SU-DHL-6 (cell line): ENCODE data around the gene SGPL1.

Experiments used
- H2AFZ ChIP-seq: fragments of 200-600 bp; sonication (generic); 2 replicates; pipeline ENCODE4 v1.6.1; 2014; ENCODE audit warnings: low read depth, mild to moderate bottlenecking, moderate library complexity, mixed read lengths, antibody characterized with exemption, low read length; ENCODE audit not compliant: severe bottlenecking
- H3F3A ChIP-seq: fragments of 200-600 bp; shearing (Covaris generic); 2 replicates; pipeline ENCODE4 v1.6.0; 2016; ENCODE audit warnings: antibody characterized with exemption, mild to moderate bottlenecking; ENCODE audit not compliant: insufficient read depth
- H3K27ac ChIP-seq: fragments of 200-600 bp; sonication (generic); 2 replicates; pipeline ENCODE4 v1.5.1; 2016; ENCODE audit warnings: low read depth, mild to moderate bottlenecking, low read length, moderate library complexity, mixed read lengths
- H3K27me3 ChIP-seq: fragments of 200-600 bp; sonication (generic), shearing (Covaris generic); 2 replicates; pipeline ENCODE4 v1.6.0; 2014; ENCODE audit warnings: mild to moderate bottlenecking, low read length
- H3K36me3 ChIP-seq: fragments of 200-600 bp; sonication (generic); 2 replicates; pipeline ENCODE4 v1.6.1; 2014; ENCODE audit warnings: mild to moderate bottlenecking, low read length, mixed read lengths
- H3K4me2 ChIP-seq: fragments of 300-600, 200-600 bp; shearing (Covaris generic), sonication (generic); 2 replicates; pipeline ENCODE4 v1.6.0; 2014; ENCODE audit warnings: low read length, low read depth, mild to moderate bottlenecking; ENCODE audit not compliant: poor library complexity, severe bottlenecking
- H3K4me3 ChIP-seq: fragments of 200-600 bp; sonication (generic); 2 replicates; pipeline ENCODE4 v1.5.1; 2014; ENCODE audit warnings: antibody characterized with exemption, low read length, mild to moderate bottlenecking, mixed read lengths; ENCODE audit not compliant: insufficient read depth, poor library complexity, severe bottlenecking
- H3K79me2 ChIP-seq: fragments of 200-600 bp; sonication (generic); 2 replicates; pipeline ENCODE4 v1.6.1; 2014; ENCODE audit warnings: mild to moderate bottlenecking, low read length, moderate library complexity; ENCODE audit not compliant: insufficient read depth
- H3K9ac ChIP-seq: fragments of 200-600 bp; sonication (generic); 2 replicates; pipeline ENCODE4 v1.7.0; 2014; ENCODE audit warnings: mild to moderate bottlenecking, low read length
- H3K9me2 ChIP-seq: fragments of 200-600 bp; sonication (generic); replicated peaks from 2 replicates; pipeline ENCODE4 v1.6.1; 2014; ENCODE audit warnings: low read length; ENCODE audit not compliant: insufficient read depth
- H3K9me3 ChIP-seq: fragments of 200-600 bp; sonication (generic); 2 replicates; pipeline ENCODE4 v1.6.1; 2014; ENCODE audit warnings: low read length, mixed read lengths; ENCODE audit not compliant: insufficient read depth
- H4K20me1 ChIP-seq: fragments of 200-600 bp; sonication (generic); 2 replicates; pipeline ENCODE4 v1.6.1; 2014; ENCODE audit warnings: low read depth, mild to moderate bottlenecking, antibody characterized with exemption, low read length, moderate library complexity, mixed read lengths
- CTCF ChIP-seq: fragments of 200-600 bp; sonication (generic); IDR thresholded peaks from one replicate; pipeline ENCODE4 v1.5.1; 2017; ENCODE audit warnings: antibody characterized with exemption, mild to moderate bottlenecking, low read length, moderate library complexity; ENCODE audit not compliant: insufficient read depth, poor library complexity, severe bottlenecking
- EZH2phosphoT487 ChIP-seq: fragments of 200-600 bp; sonication (generic), shearing (Covaris generic); conservative IDR thresholded peaks from 2 replicates; pipeline ENCODE4 v1.6.1; 2018; ENCODE audit warnings: mild to moderate bottlenecking, antibody characterized with exemption, low read length, moderate library complexity, mixed read lengths

SGPL1 gene

GRCh38 chr10:70816220-70816894 is 609 bp downstream of the SGPL1 start:
- no peaks in the 10 kb centered on the region for H3K9me3 ChIP-seq
- H3K9me2 ChIP-seq: no peaks in the 10 kb centered on the region
- 0 out of 2 replicates have a peak, but pooled peaks cover 3% of the 10 kb centered on the region for H3F3A ChIP-seq
- TF ChIP-seq EZH2phosphoT487: no peak
- no peak for TF ChIP-seq CTCF
- H2AFZ ChIP-seq: peak overlapping the region; percentile 85
- H4K20me1 ChIP-seq: no peaks in the 10 kb centered on the region
- no peak overlapping the region for H3K27ac ChIP-seq
- H3K4me2 ChIP-seq: peak overlapping the region; percentile 81
- no peaks in the 10 kb centered on the region for H3K27me3 ChIP-seq
- no peaks in the 10 kb centered on the region for H3K36me3 ChIP-seq
- H3K79me2 ChIP-seq: no peaks in the 10 kb centered on the region; the same call in 1 of the 2 replicates
- peak overlapping the region; percentile 70 for H3K4me3 ChIP-seq
- H3K9ac ChIP-seq: peak overlapping the region; percentile 68

- Histone ChIP-seq H3K79me2 (no peaks in the 10 kb centered on the region; the same call in 1 of the 2 replicates), H3K36me3 (no peaks in the 10 kb centered on the region), H3K27ac (no peak overlapping the region), H3K9me3 (no peaks in the 10 kb centered on the region), H3K9ac (no peak overlapping the region), H3K9me2 (no peaks in the 10 kb centered on the region), H3K27me3 (no peaks in the 10 kb centered on the region), H3K4me2 (no peak overlapping the region), H2AFZ (no peak overlapping the region), H3K4me3 (no peak overlapping the region), H4K20me1 (no peaks in the 10 kb centered on the region), H3F3A (0 out of 2 replicates have a peak, but pooled peaks cover 3% of the 10 kb centered on the region)
- TF ChIP-seq EZH2phosphoT487 (no peak), CTCF (no peak)
Observed at GRCh38 chr10:70820976-70821750, 5.4 kb downstream of the SGPL1 start.

- Histone ChIP-seq H3K9ac (no peak overlapping the region), H4K20me1 (no peaks in the 10 kb centered on the region), H3K79me2 (no peaks in the 10 kb centered on the region), H3K27me3 (no peaks in the 10 kb centered on the region), H3K27ac (no peak overlapping the region), H3K4me2 (no peak overlapping the region), H3K9me2 (no peaks in the 10 kb centered on the region), H3K9me3 (no peaks in the 10 kb centered on the region), H3K4me3 (no peak overlapping the region), H3F3A (no peaks in the 10 kb centered on the region), H3K36me3 (no peaks in the 10 kb centered on the region), H2AFZ (no peak overlapping the region)
- TF ChIP-seq CTCF: no peak
Observed at GRCh38 chr10:70822076-70822820, 6.5 kb downstream of the SGPL1 start.
